Measurements from ENCODE around the gene ZNF423. TPM values are rescaled to one million over a fixed set of nuclear protein-coding genes. Genes with fewer than 3 reads are reported as not detected.
"Not testable (repeated sequence)": the region's sequence is repeated elsewhere in the genome, so short reads cannot be mapped to it uniquely, and the experiment has no call there.

ZNF423 gene
- total and polyA plus RNA-seq, 10 donors: 0.36 to 7.0 (median 3.7) TPM

- intact Hi-C loops (cut with DNase I; ENCODE audit: low total_unique reads): no loop called here
- no peak overlapping the region for H3K4me3 ChIP-seq
- no peak overlapping the region for H3K27ac ChIP-seq
- DNase-seq: peak; percentile 56
- no peaks in the 10 kb centered on the region for H3K4me1 ChIP-seq
- no peaks in the 10 kb centered on the region for H3K36me3 ChIP-seq
- TF ChIP-seq POLR2A (IDR thresholded peaks at IDR 0.05): no peak
- no peak for TF ChIP-seq CTCF (IDR thresholded peaks at IDR 0.05 in 8 of 11, conservative IDR thresholded peaks at IDR 0.05 in 3 of 11)
- TF ChIP-seq POLR2AphosphoS5 (IDR thresholded peaks at IDR 0.05): no peak
- 84 to 94% (median 92%) methylated on average over 12 to 25 of the region's 25 CpGs for WGBS, 5 donors
- H3K27me3 ChIP-seq (replicated peaks in 1 of 7): no peaks in the 10 kb centered on the region
- no peaks in the 10 kb centered on the region for H3K9me3 ChIP-seq
These were observed 345.1 kb downstream of the ZNF423 start for GRCh38 chr16:49510654-49511305.

GRCh38 chr16:49510141-49510540, 345.8 kb downstream of the ZNF423 start:
- H3K27ac ChIP-seq: no peak overlapping the region

GRCh38 chr16:49506058-49507013, 349.6 kb downstream of the ZNF423 start:
- H3K36me3 ChIP-seq; H3K4me1 ChIP-seq; DNase-seq; H3K9me3 ChIP-seq; H3K4me3 ChIP-seq; H3K27me3 ChIP-seq (replicated peaks in 1 of 7); H3K27ac ChIP-seq; intact Hi-C loops (cut with DNase I; ENCODE audit: low total_unique reads): not testable (repeated sequence)
- WGBS, 5 donors: 78 to 90% (median 86%) methylated on average over 8 of the region's 8 CpGs

More at GRCh38 chr16:49510141-49510540, 345.8 kb downstream of the ZNF423 start:
- Histone ChIP-seq H3K4me3 (no peak overlapping the region), H3K4me1 (no peaks in the 10 kb centered on the region), H3K9me3 (no peaks in the 10 kb centered on the region), H3K27me3 (replicated peaks in 1 of 7) (no peaks in the 10 kb centered on the region), H3K36me3 (no peaks in the 10 kb centered on the region)
- WGBS, 5 donors: 88 to 94% (median 88%) methylated on average over 8 of the region's 8 CpGs
- TF ChIP-seq CTCF (IDR thresholded peaks at IDR 0.05 in 8 of 11, conservative IDR thresholded peaks at IDR 0.05 in 3 of 11) (no peak), POLR2AphosphoS5 (IDR thresholded peaks at IDR 0.05) (no peak), POLR2A (IDR thresholded peaks at IDR 0.05) (no peak)
- peak; percentile 58 for DNase-seq
- intact Hi-C loops (cut with DNase I; ENCODE audit: low total_unique reads): no loop called here

- H3K27me3 ChIP-seq (replicated peaks in 1 of 7): no peaks in the 10 kb centered on the region
These were observed 350.4 kb downstream of the ZNF423 start for GRCh38 chr16:49505556-49505955.

More at GRCh38 chr16:49505556-49505955, 350.4 kb downstream of the ZNF423 start:
- TF ChIP-seq CTCF (IDR thresholded peaks at IDR 0.05 in 8 of 11, conservative IDR thresholded peaks at IDR 0.05 in 3 of 11) (no peak), POLR2A (IDR thresholded peaks at IDR 0.05) (no peak)
- Histone ChIP-seq H3K4me1 (no peaks in the 10 kb centered on the region), H3K36me3 (no peaks in the 10 kb centered on the region), H3K4me3 (no peak overlapping the region), H3K27ac (no peak overlapping the region), H3K9me3 (no peaks in the 10 kb centered on the region)
- intact Hi-C loops (cut with DNase I; ENCODE audit: low total_unique reads): no loop called here
- DNase-seq: peak; percentile 46
- WGBS, 5 donors: 76 to 94% (median 82%) methylated on average over 4 to 6 of the region's 6 CpGs
